ENCODE results near the gene SCNN1B.

DNA sequence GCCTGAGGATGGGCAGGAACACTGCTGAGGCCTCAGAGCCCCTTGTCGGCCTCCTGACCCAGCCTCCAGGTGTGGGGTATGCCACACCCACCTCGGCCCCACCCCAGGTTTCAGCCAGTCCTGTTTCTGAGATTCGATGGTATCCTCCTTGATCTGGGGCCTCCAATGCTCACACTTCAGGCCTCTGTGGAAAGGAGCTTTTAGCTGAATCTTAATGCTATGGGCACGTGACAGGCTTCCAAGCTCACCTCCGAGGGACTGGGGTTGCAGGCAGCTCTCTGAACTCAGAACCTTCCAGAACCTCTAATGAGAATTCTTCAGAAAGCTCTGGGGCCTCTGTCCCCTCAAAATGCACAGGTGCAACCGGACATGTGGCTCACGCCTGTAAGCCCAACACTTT is 54.8 kb downstream of the SCNN1B start:
- TF ChIP-seq, protein P1, sequence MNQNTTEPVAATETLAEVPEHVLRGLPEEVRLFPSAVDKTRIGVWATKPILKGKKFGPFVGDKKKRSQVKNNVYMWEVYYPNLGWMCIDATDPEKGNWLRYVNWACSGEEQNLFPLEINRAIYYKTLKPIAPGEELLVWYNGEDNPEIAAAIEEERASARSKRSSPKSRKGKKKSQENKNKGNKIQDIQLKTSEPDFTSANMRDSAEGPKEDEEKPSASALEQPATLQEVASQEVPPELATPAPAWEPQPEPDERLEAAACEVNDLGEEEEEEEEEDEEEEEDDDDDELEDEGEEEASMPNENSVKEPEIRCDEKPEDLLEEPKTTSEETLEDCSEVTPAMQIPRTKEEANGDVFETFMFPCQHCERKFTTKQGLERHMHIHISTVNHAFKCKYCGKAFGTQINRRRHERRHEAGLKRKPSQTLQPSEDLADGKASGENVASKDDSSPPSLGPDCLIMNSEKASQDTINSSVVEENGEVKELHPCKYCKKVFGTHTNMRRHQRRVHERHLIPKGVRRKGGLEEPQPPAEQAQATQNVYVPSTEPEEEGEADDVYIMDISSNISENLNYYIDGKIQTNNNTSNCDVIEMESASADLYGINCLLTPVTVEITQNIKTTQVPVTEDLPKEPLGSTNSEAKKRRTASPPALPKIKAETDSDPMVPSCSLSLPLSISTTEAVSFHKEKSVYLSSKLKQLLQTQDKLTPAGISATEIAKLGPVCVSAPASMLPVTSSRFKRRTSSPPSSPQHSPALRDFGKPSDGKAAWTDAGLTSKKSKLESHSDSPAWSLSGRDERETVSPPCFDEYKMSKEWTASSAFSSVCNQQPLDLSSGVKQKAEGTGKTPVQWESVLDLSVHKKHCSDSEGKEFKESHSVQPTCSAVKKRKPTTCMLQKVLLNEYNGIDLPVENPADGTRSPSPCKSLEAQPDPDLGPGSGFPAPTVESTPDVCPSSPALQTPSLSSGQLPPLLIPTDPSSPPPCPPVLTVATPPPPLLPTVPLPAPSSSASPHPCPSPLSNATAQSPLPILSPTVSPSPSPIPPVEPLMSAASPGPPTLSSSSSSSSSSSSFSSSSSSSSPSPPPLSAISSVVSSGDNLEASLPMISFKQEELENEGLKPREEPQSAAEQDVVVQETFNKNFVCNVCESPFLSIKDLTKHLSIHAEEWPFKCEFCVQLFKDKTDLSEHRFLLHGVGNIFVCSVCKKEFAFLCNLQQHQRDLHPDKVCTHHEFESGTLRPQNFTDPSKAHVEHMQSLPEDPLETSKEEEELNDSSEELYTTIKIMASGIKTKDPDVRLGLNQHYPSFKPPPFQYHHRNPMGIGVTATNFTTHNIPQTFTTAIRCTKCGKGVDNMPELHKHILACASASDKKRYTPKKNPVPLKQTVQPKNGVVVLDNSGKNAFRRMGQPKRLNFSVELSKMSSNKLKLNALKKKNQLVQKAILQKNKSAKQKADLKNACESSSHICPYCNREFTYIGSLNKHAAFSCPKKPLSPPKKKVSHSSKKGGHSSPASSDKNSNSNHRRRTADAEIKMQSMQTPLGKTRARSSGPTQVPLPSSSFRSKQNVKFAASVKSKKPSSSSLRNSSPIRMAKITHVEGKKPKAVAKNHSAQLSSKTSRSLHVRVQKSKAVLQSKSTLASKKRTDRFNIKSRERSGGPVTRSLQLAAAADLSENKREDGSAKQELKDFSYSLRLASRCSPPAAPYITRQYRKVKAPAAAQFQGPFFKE (tag by site-specific recombination; IDR thresholded peaks at IDR 0.05; ENCODE audit: borderline replicate concordance) = no peak
- TF ChIP-seq, protein P2, sequence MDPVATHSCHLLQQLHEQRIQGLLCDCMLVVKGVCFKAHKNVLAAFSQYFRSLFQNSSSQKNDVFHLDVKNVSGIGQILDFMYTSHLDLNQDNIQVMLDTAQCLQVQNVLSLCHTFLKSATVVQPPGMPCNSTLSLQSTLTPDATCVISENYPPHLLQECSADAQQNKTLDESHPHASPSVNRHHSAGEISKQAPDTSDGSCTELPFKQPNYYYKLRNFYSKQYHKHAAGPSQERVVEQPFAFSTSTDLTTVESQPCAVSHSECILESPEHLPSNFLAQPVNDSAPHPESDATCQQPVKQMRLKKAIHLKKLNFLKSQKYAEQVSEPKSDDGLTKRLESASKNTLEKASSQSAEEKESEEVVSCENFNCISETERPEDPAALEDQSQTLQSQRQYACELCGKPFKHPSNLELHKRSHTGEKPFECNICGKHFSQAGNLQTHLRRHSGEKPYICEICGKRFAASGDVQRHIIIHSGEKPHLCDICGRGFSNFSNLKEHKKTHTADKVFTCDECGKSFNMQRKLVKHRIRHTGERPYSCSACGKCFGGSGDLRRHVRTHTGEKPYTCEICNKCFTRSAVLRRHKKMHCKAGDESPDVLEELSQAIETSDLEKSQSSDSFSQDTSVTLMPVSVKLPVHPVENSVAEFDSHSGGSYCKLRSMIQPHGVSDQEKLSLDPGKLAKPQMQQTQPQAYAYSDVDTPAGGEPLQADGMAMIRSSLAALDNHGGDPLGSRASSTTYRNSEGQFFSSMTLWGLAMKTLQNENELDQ (tag by site-specific recombination; IDR thresholded peaks at IDR 0.05; ENCODE audit: low read depth) = no peak
- TF ChIP-seq ZNF837 (tag by site-specific recombination; IDR thresholded peaks at IDR 0.05) (no peak), ZNF133 (tag by site-specific recombination; IDR thresholded peaks at IDR 0.05) (no peak), ZNF274 (IDR thresholded peaks at IDR 0.05; ENCODE audit: low read length) (no peak), ZNF274 (tag by site-specific recombination; IDR thresholded peaks at IDR 0.05; ENCODE audit: borderline replicate concordance) (no peak), ZNF354C (tag by site-specific recombination; IDR thresholded peaks at IDR 0.05; ENCODE audit: borderline replicate concordance, low read depth) (no peak)
- TF ChIP-seq, protein P3, sequence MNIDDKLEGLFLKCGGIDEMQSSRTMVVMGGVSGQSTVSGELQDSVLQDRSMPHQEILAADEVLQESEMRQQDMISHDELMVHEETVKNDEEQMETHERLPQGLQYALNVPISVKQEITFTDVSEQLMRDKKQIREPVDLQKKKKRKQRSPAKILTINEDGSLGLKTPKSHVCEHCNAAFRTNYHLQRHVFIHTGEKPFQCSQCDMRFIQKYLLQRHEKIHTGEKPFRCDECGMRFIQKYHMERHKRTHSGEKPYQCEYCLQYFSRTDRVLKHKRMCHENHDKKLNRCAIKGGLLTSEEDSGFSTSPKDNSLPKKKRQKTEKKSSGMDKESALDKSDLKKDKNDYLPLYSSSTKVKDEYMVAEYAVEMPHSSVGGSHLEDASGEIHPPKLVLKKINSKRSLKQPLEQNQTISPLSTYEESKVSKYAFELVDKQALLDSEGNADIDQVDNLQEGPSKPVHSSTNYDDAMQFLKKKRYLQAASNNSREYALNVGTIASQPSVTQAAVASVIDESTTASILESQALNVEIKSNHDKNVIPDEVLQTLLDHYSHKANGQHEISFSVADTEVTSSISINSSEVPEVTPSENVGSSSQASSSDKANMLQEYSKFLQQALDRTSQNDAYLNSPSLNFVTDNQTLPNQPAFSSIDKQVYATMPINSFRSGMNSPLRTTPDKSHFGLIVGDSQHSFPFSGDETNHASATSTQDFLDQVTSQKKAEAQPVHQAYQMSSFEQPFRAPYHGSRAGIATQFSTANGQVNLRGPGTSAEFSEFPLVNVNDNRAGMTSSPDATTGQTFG (tag by site-specific recombination; IDR thresholded peaks at IDR 0.05; ENCODE audit: borderline replicate concordance) = no peak
- TF ChIP-seq, protein P4, sequence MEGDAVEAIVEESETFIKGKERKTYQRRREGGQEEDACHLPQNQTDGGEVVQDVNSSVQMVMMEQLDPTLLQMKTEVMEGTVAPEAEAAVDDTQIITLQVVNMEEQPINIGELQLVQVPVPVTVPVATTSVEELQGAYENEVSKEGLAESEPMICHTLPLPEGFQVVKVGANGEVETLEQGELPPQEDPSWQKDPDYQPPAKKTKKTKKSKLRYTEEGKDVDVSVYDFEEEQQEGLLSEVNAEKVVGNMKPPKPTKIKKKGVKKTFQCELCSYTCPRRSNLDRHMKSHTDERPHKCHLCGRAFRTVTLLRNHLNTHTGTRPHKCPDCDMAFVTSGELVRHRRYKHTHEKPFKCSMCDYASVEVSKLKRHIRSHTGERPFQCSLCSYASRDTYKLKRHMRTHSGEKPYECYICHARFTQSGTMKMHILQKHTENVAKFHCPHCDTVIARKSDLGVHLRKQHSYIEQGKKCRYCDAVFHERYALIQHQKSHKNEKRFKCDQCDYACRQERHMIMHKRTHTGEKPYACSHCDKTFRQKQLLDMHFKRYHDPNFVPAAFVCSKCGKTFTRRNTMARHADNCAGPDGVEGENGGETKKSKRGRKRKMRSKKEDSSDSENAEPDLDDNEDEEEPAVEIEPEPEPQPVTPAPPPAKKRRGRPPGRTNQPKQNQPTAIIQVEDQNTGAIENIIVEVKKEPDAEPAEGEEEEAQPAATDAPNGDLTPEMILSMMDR (tag by site-specific recombination; IDR thresholded peaks at IDR 0.05) = no peak

All from HEK293 (cell line).